PC-9 (cell line): ENCODE data around the gene AQP12A. TPM values are rescaled to one million over a fixed set of nuclear protein-coding genes. Genes with fewer than 3 reads are reported as not detected.
"Not testable (repeated sequence)": the region's sequence is repeated elsewhere in the genome, so short reads cannot be mapped to it uniquely, and the experiment has no call there.

Experiments used
- BruUV-seq: library from RNA; stranded (reverse); fragments of 400-500 nt; replicated peaks from 2 replicates; lab custom pipeline; 2021; lab: Mats Ljungman, UMichigan
- CTCF ChIA-PET: fragments of 300-600 bp; sonication (Branson Sonifier 250); formaldehyde crosslinking; loops from one replicate; lab custom pipeline; 2022; ENCODE audit warnings: antibody characterized with exemption; lab: Charles Lee
- POLR2A ChIA-PET: fragments of 300-600 bp; sonication (Branson Sonifier 250); formaldehyde crosslinking; loops from one replicate; lab custom pipeline; 2022; ENCODE audit warnings: antibody characterized with exemption; ENCODE audit not compliant: unreplicated experiment; lab: Charles Lee
- DNase-seq, 2 experiments: peaks; one replicate each; pipeline versions ENCODE4 v3.0.0 to v3.0.0-alpha.2; 2015 to 2022; ENCODE audit warnings: mixed read lengths in 1 of 2
- H2AFZ ChIP-seq: fragments of 200-600 bp; sonication (generic); 2 replicates; pipeline ENCODE4 v1.8.1; 2017; ENCODE audit warnings: antibody characterized with exemption
- H3F3A ChIP-seq: fragments of 200-600 bp; sonication (generic); 2 replicates; pipeline ENCODE4 v1.8.1; 2017; ENCODE audit warnings: antibody characterized with exemption, mild to moderate bottlenecking, low read depth; ENCODE audit not compliant: insufficient read depth
- H3K27ac ChIP-seq: fragments of 200-600 bp; sonication (generic); 2 replicates; pipeline ENCODE4 v1.6.1; 2016; ENCODE audit warnings: mixed run types
- H3K27me3 ChIP-seq: fragments of 200-600 bp; sonication (generic); 2 replicates; pipeline ENCODE4 v1.6.1; 2016; ENCODE audit warnings: low read depth, mixed run types; ENCODE audit not compliant: insufficient read depth
- H3K36me3 ChIP-seq: fragments of 200-600 bp; sonication (generic); 2 replicates; pipeline ENCODE4 v1.6.1; 2016; ENCODE audit warnings: low read depth, mixed run types
- H3K4me1 ChIP-seq: fragments of 200-600 bp; sonication (generic); replicated peaks from 2 replicates; pipeline ENCODE4 v1.6.1; 2016; ENCODE audit warnings: mixed run types; ENCODE audit not compliant: insufficient read depth
- H3K4me2 ChIP-seq: fragments of 200-600 bp; sonication (generic); 2 replicates; pipeline ENCODE4 v1.6.1; 2017; ENCODE audit warnings: mixed run types
- H3K4me3 ChIP-seq: fragments of 200-600 bp; sonication (generic); 2 replicates; pipeline ENCODE4 v1.6.1; 2016; ENCODE audit warnings: mixed run types
- H3K79me2 ChIP-seq: fragments of 200-600 bp; sonication (generic); 2 replicates; pipeline ENCODE4 v1.6.1; 2017; ENCODE audit warnings: low read depth, mixed run types
- H3K9me2 ChIP-seq: fragments of 200-600 bp; sonication (generic); 2 replicates; pipeline ENCODE4 v1.8.1; 2017; ENCODE audit warnings: mild to moderate bottlenecking; ENCODE audit not compliant: insufficient read depth
- H3K9me3 ChIP-seq: fragments of 200-600 bp; sonication (generic); 2 replicates; pipeline ENCODE4 v1.8.1; 2016; ENCODE audit warnings: low read depth; ENCODE audit not compliant: insufficient read depth
- H4K20me1 ChIP-seq: fragments of 200-600 bp; sonication (generic); 2 replicates; pipeline ENCODE4 v1.8.1; 2017; ENCODE audit not compliant: insufficient read depth
- EZH2 ChIP-seq: fragments of 200-600 bp; sonication (generic); IDR thresholded peaks from 2 replicates; pipeline ENCODE4 v1.8.0; 2017; ENCODE audit warnings: antibody characterized with exemption, low read depth
- intact Hi-C: fragments of 100-400 bp; cut with micrococcal nuclease; formaldehyde crosslinking; loops from one replicate; pipeline ENCODE4 v1.10.0; 2022; ENCODE audit not compliant: unreplicated experiment
- total RNA-seq: library from RNA; stranded (reverse); gene quantifications from 2 replicates; pipeline ENCODE4 v1.2.3, GENCODE V29; 2021
- TF ChIP-seq, protein P1 (sequence below): fragments of 200-600 bp; sonication (generic); conservative IDR thresholded peaks from 2 replicates; pipeline ENCODE4 v1.6.1; 2017; ENCODE audit warnings: mixed run types, antibody characterized with exemption, mild to moderate bottlenecking, moderate library complexity

AQP12A gene
- total RNA-seq, 1 experiment from 2014 or later: not detected

DNA sequence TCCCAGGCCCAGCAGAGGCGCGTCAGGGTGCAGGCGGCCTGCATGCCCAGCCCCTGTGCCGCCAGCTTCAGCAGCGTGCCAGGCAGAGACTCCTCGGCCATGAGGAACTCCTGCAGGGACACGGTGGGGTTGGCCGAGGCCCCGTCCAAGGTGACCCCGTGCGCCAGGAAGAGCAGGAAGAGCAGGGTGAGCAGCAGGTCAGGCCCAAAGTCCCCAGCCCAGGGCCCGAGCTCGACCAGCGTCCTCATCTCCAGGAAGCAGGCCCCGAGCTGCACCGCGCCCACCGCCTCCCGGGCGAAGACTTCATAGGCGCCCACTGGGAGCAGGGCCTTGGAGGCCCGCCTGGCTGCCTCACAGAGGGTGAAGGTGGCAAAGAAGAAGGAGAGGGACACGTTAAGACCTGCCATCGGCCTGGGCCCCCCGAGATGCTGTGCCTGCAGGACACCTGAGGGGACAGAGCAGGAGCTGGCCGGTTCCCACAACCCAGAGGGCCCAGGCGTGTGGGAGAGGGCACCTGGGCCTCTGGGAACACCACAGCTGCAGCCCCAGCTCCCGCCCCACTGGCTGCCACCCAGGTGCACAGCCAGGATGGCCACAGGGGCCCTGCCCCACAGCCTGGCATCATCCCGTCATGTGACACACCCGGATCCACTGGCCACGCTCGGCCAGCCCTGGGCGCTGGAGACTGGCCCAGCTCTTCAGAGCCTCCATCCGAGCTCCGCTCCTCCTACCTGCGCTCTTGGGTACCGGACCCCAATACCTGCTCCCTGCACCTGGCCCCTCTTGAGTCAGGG lies 9.0 kb upstream of the AQP12A start, which contains the start of gene AQP12B:
TSS of gene AQP12B (minus strand) at position 455 of the 794 bp plus-strand sequence. CDS start at position 407, 48 bp downstream.
- H3K4me1 ChIP-seq, H3F3A ChIP-seq, DNase-seq, H3K36me3 ChIP-seq, intact Hi-C loops, H2AFZ ChIP-seq, H4K20me1 ChIP-seq, H3K4me2 ChIP-seq, BruUV-seq, H3K9me3 ChIP-seq, H3K4me3 ChIP-seq, H3K9me2 ChIP-seq, POLR2A ChIA-PET, H3K79me2 ChIP-seq, H3K27ac ChIP-seq, CTCF ChIA-PET: not testable (repeated sequence)
- H3K27me3 ChIP-seq: peaks cover 30% of the 10 kb centered on the region

DNA sequence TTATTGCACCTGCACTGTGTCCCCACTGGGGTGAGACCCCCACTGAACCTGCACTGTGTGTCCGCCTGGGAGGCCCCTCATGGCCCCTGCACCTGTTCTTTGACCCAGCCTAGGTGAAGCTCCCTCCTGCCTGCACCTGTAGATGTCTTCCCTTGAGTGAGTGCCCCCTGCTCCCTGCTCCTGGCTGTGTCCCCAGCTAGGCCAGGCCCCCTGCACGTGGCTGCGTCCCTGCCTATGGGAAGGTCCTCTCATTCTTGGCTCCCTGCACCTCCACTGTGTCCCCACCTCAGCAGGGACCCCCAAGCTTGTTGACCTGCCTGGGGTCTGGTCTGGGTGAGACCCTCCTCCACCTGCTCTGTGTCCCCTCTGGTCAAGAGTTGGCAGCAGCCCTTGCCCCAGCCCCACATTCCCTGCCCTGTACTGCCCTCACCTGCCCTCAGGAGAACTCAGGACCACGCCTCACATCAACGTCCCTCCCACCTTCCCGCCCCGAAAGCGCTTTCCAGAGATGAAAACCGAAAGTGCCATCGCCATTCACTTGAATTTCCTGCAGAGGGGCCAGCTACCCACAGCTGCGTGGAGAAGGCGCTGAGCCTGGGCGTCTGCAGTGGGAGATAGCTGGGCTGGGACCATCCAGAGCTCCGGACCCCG lies 8.2 kb upstream of the AQP12A start:
- H4K20me1 ChIP-seq, H3F3A ChIP-seq, POLR2A ChIA-PET, H3K27ac ChIP-seq, H3K4me2 ChIP-seq, H3K9me3 ChIP-seq, BruUV-seq, H2AFZ ChIP-seq, CTCF ChIA-PET, H3K9me2 ChIP-seq, H3K36me3 ChIP-seq, DNase-seq, H3K79me2 ChIP-seq, H3K4me3 ChIP-seq, H3K4me1 ChIP-seq, intact Hi-C loops: not testable (repeated sequence)
- H3K27me3 ChIP-seq: peaks cover 38% of the 10 kb centered on the region

DNA sequence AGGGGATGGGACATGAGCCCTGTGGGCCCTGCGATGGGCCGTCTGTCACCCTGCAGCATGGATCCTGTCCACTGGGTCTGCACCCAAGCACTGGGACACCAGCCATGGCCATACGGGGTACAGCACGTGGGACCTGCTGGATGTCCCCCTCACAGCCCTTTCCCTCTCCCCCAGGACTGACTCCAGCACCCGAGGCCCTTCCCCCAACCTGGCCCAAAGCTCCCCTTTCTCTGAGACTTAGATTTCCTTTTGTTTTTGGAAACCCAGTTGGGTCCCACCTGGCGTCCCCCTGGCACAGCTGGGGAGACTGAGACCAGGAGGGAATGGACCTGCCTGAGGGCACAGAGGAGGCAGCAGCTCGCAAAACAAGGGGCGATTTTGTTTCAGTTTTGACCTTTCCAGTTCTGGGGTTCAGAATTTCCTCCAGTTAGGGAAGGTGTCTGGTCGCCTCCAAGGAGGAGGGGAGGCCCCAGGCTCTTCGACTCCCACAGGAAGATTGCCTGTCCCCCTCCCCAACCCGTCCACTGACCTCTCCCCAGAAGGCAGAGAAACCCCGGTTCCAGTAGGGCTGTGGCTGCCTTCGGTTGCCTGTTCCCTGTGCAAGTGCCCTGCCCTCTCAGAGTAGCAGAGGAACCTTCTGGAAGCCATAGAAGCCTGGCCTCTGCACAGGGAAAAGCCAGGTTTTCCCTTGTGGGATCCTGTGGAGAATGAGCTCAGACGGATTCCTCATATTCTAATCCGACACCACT lies 7.5 kb upstream of the AQP12A start:
- H3F3A ChIP-seq, DNase-seq, H3K9me2 ChIP-seq, BruUV-seq, intact Hi-C loops, H4K20me1 ChIP-seq, H3K79me2 ChIP-seq, H3K4me3 ChIP-seq, H3K36me3 ChIP-seq, H3K9me3 ChIP-seq, H3K4me1 ChIP-seq, H3K27ac ChIP-seq, POLR2A ChIA-PET, H2AFZ ChIP-seq, H3K4me2 ChIP-seq: not testable (repeated sequence)
- H3K27me3 ChIP-seq: peaks cover 42% of the 10 kb centered on the region
- CTCF ChIA-PET: interaction anchor here (0.6 kb wide), 1 partner anchor 552 kb away, joined by 3 read pairs; no protein-coding TSS in a partner anchor

- H3K9me3 ChIP-seq: no peaks in the 10 kb centered on the region
- H3K4me2 ChIP-seq: no peak overlapping the region
- no peak overlapping the region for H2AFZ ChIP-seq
- intact Hi-C loops: no loop called here
- no peaks in the 10 kb centered on the region for H3K9me2 ChIP-seq
- peaks cover 46% of the 10 kb centered on the region for H3K27me3 ChIP-seq
- no peak overlapping the region for H3K4me3 ChIP-seq
- H3K36me3 ChIP-seq: no peaks in the 10 kb centered on the region
- no TSS peak for BruUV-seq
- H3K79me2 ChIP-seq: no peaks in the 10 kb centered on the region
- no peak overlapping the region for H3K27ac ChIP-seq
- no peaks in the 10 kb centered on the region for H4K20me1 ChIP-seq
- ChIA-PET POLR2A (no interaction called here), CTCF (no interaction called here)
- H3K4me1 ChIP-seq: no peaks in the 10 kb centered on the region
- TF ChIP-seq, protein P1, sequence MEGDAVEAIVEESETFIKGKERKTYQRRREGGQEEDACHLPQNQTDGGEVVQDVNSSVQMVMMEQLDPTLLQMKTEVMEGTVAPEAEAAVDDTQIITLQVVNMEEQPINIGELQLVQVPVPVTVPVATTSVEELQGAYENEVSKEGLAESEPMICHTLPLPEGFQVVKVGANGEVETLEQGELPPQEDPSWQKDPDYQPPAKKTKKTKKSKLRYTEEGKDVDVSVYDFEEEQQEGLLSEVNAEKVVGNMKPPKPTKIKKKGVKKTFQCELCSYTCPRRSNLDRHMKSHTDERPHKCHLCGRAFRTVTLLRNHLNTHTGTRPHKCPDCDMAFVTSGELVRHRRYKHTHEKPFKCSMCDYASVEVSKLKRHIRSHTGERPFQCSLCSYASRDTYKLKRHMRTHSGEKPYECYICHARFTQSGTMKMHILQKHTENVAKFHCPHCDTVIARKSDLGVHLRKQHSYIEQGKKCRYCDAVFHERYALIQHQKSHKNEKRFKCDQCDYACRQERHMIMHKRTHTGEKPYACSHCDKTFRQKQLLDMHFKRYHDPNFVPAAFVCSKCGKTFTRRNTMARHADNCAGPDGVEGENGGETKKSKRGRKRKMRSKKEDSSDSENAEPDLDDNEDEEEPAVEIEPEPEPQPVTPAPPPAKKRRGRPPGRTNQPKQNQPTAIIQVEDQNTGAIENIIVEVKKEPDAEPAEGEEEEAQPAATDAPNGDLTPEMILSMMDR: no peak
- TF ChIP-seq EZH2: no peak
- no peaks in the 10 kb centered on the region for H3F3A ChIP-seq
- DNase-seq: peak in 1 of 2 experiments; percentile 41
Observed at GRCh38 chr2:240685771-240686371, 5.8 kb upstream of the AQP12A start.
